Liver (tissue), 9 donors: ENCODE measurements around the gene CCDC102A. TPM values are rescaled to one million over a fixed set of nuclear protein-coding genes. Genes with fewer than 3 reads are reported as not detected.

Source experiments
- DNase-seq: peaks from one replicate; pipeline ENCODE4 v3.0.0-alpha.2; 2017; ENCODE audit warnings: low spot score
- H3K27ac ChIP-seq, 2 donors: one replicate each; pipeline ENCODE4 v1.7.0; 2013; ENCODE audit warnings: inconsistent platforms in 2 of 2, low read length in 2 of 2, control low read depth in 1 of 2, low read depth in 1 of 2, mild to moderate bottlenecking in 1 of 2
- H3K27me3 ChIP-seq, 4 donors: one replicate each; pipeline versions ENCODE4 v1.6.1 to v1.7.0; 2013; ENCODE audit warnings: low read length in 3 of 4, inconsistent platforms in 1 of 4, mild to moderate bottlenecking in 1 of 4, moderate library complexity in 1 of 4; ENCODE audit not compliant: control insufficient read depth in 4 of 4, insufficient read depth in 4 of 4
- H3K36me3 ChIP-seq, 4 donors: one replicate each; pipeline versions ENCODE4 v1.6.1 to v1.7.0; 2013; ENCODE audit warnings: low read length in 3 of 4, mild to moderate bottlenecking in 3 of 4, low read depth in 1 of 4, moderate library complexity in 1 of 4; ENCODE audit not compliant: control insufficient read depth in 4 of 4, insufficient read depth in 3 of 4
- H3K4me1 ChIP-seq, 4 donors: one replicate each; pipeline versions ENCODE4 v1.6.1 to v1.7.0; 2013; ENCODE audit warnings: low read length in 3 of 4, mild to moderate bottlenecking in 3 of 4, moderate library complexity in 1 of 4; ENCODE audit not compliant: control insufficient read depth in 4 of 4, insufficient read depth in 4 of 4
- H3K4me3 ChIP-seq, 3 donors: one replicate each; pipeline versions ENCODE4 v1.6.1 to v1.7.0; 2013; ENCODE audit warnings: low read length in 3 of 3, control low read depth in 1 of 3, low read depth in 1 of 3, mild to moderate bottlenecking in 1 of 3
- H3K9ac ChIP-seq, 2 donors: one replicate each; pipeline ENCODE4 v1.7.0; 2013; ENCODE audit warnings: low read length in 2 of 2, mild to moderate bottlenecking in 2 of 2, moderate library complexity in 2 of 2, control low read depth in 1 of 2, low read depth in 1 of 2
- H3K9me3 ChIP-seq, 4 donors: one replicate each; pipeline versions ENCODE4 v1.6.1 to v1.7.0; 2013; ENCODE audit warnings: low read length in 3 of 4; ENCODE audit not compliant: control insufficient read depth in 4 of 4
- CTCF ChIP-seq: fragments of 150-350 bp; IDR thresholded peaks from 2 replicates; pipeline ENCODE4 v1.5.1; 2017; ENCODE audit warnings: improper control_type of control experiment, low read depth, low read length; ENCODE audit not compliant: missing input control
- EGR1 ChIP-seq, 2 donors: IDR thresholded peaks; 2 replicates each; pipeline ENCODE4 v1.6.1; 2016 to 2018; ENCODE audit warnings: antibody characterized with exemption in 2 of 2, low read depth in 2 of 2
- FOXA1 ChIP-seq: IDR thresholded peaks from 2 replicates; pipeline ENCODE4 v1.6.1; 2016; ENCODE audit warnings: antibody characterized with exemption
- FOXA2 ChIP-seq: IDR thresholded peaks from 2 replicates; pipeline ENCODE4 v1.6.1; 2016; ENCODE audit warnings: antibody characterized with exemption
- GABPA ChIP-seq, 2 donors: IDR thresholded peaks in 1 of 2; conservative IDR thresholded peaks in 1 of 2; 2 replicates each; pipeline ENCODE4 v1.6.1; 2016; ENCODE audit warnings: antibody characterized with exemption in 2 of 2, mild to moderate bottlenecking in 1 of 2, moderate library complexity in 1 of 2
- HNF4A ChIP-seq, 2 donors: conservative IDR thresholded peaks; 2 replicates each; pipeline ENCODE4 v1.6.1; 2016; ENCODE audit warnings: antibody characterized with exemption in 2 of 2, mild to moderate bottlenecking in 2 of 2
- HNF4G ChIP-seq: IDR thresholded peaks from 2 replicates; pipeline ENCODE4 v1.6.1; 2016; ENCODE audit warnings: antibody characterized with exemption
- JUND ChIP-seq, 2 donors: IDR thresholded peaks; 2 replicates each; pipeline ENCODE4 v1.6.1; 2016; ENCODE audit warnings: antibody characterized with exemption in 2 of 2
- NR2F2 ChIP-seq: IDR thresholded peaks from 2 replicates; pipeline ENCODE4 v1.6.1; 2016; ENCODE audit warnings: antibody characterized with exemption
- RAD21 ChIP-seq, 2 donors: IDR thresholded peaks; 2 replicates each; pipeline ENCODE4 v1.6.1; 2016; ENCODE audit warnings: antibody characterized with exemption in 2 of 2, mild to moderate bottlenecking in 2 of 2
- RXRA ChIP-seq, 2 donors: IDR thresholded peaks; 2 replicates each; pipeline ENCODE4 v1.6.1; 2017 to 2018; ENCODE audit warnings: antibody characterized with exemption in 2 of 2, mild to moderate bottlenecking in 1 of 2
- SP1 ChIP-seq: IDR thresholded peaks from 2 replicates; pipeline ENCODE4 v1.6.1; 2018; ENCODE audit warnings: antibody characterized with exemption, mild to moderate bottlenecking
- TAF1 ChIP-seq: conservative IDR thresholded peaks from 2 replicates; pipeline ENCODE4 v1.6.1; 2016; ENCODE audit warnings: antibody characterized with exemption, mild to moderate bottlenecking
- YY1 ChIP-seq: IDR thresholded peaks from 2 replicates; pipeline ENCODE4 v1.6.1; 2016; ENCODE audit warnings: antibody characterized with exemption, mild to moderate bottlenecking
- WGBS: extraction: QIAGEN DNeasy Blood & Tissue Kit; methylation state at CpG from one replicate; pipeline ENCODE4 v1.1.7; 2013; 5-methylcytosine and 5-hydroxymethylcytosine counted together
- polyA plus RNA-seq, 2 donors: library from polyadenylated mRNA; stranded (reverse) in 1 of 2; unstranded in 1 of 2; fragments of 200-250 nt in 1 of 2; fragments of >200 nt in 1 of 2; fragmentation: Nextera tagmentation in 1 of 2; extraction: Ambion mirVana in 1 of 2; gene quantifications; one replicate each; pipeline versions ENCODE4 v1.2.1 to v1.2.3, GENCODE V29; 2013 to 2015
- total RNA-seq, 2 donors: library from RNA; depleted of rRNA; stranded (reverse); fragments of >200 nt; gene quantifications; one replicate each; pipeline ENCODE4 v1.2.3, GENCODE V29; 2014
- TF ChIP-seq, protein P1 (sequence below): IDR thresholded peaks from 2 replicates; pipeline ENCODE4 v1.6.1; 2016; ENCODE audit warnings: antibody characterized with exemption
- TF ChIP-seq, protein P2 (sequence below): IDR thresholded peaks from 2 replicates; pipeline ENCODE4 v1.6.1; 2016; ENCODE audit warnings: antibody characterized with exemption, mild to moderate bottlenecking
- TF ChIP-seq, protein P3 (sequence below): IDR thresholded peaks from 2 replicates; pipeline ENCODE4 v1.6.1; 2016; ENCODE audit warnings: antibody characterized with exemption
- TF ChIP-seq, protein P4 (sequence below): IDR thresholded peaks from 2 replicates; pipeline ENCODE4 v1.6.1; 2016; ENCODE audit warnings: antibody characterized with exemption
- donor health status: healthy.
- donor health status: healthy.
- donor health status: healthy.
- donor health status: healthy.
- donor health status: healthy.

The CCDC102A gene
- total and polyA plus RNA-seq, 4 donors: 0.36 to 2.6 (median 1.7) TPM

DNA sequence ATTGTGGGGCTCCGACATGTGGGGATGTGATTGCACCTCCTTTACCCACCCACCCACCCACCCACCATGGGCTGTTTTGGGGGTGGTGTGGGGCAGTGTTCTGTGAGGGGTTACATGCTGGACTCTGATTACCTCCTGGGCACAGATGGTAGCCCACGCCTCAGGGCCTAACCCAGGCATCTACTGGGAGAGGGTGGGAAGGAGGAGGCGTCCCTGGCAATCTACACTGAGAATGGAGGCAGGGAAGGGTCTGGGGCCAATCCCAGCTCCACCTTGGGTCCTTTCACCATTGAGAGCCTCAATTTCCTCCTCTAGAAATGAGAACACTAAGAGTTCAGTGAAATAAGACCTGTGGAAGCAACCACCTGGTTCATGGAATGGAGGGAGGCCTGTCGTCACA is 38.3 kb downstream of the CCDC102A start:
- WGBS: 91% methylated on average over 4 of the region's 4 CpGs
- H3K9me3 ChIP-seq: no peaks in the 10 kb centered on the region

More for the DNA sequence above, 38.3 kb downstream of the CCDC102A start:
- no peak for DNase-seq
- H3K4me3 ChIP-seq: no peak overlapping the region
- no peaks in the 10 kb centered on the region for H3K36me3 ChIP-seq
- peaks cover 5 to 11% (median 7%) of the 10 kb centered on the region in 4 donors for H3K4me1 ChIP-seq
- H3K27ac ChIP-seq: no peak overlapping the region
- TF ChIP-seq TAF1: no peak
- no peak for TF ChIP-seq SP1
- TF ChIP-seq FOXA1: no peak
- TF ChIP-seq, protein P1, sequence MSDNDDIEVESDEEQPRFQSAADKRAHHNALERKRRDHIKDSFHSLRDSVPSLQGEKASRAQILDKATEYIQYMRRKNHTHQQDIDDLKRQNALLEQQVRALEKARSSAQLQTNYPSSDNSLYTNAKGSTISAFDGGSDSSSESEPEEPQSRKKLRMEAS: no peak
- no peak for TF ChIP-seq HNF4A (conservative IDR thresholded peaks at IDR 0.05)
- TF ChIP-seq CTCF: no peak
- TF ChIP-seq, protein P2, sequence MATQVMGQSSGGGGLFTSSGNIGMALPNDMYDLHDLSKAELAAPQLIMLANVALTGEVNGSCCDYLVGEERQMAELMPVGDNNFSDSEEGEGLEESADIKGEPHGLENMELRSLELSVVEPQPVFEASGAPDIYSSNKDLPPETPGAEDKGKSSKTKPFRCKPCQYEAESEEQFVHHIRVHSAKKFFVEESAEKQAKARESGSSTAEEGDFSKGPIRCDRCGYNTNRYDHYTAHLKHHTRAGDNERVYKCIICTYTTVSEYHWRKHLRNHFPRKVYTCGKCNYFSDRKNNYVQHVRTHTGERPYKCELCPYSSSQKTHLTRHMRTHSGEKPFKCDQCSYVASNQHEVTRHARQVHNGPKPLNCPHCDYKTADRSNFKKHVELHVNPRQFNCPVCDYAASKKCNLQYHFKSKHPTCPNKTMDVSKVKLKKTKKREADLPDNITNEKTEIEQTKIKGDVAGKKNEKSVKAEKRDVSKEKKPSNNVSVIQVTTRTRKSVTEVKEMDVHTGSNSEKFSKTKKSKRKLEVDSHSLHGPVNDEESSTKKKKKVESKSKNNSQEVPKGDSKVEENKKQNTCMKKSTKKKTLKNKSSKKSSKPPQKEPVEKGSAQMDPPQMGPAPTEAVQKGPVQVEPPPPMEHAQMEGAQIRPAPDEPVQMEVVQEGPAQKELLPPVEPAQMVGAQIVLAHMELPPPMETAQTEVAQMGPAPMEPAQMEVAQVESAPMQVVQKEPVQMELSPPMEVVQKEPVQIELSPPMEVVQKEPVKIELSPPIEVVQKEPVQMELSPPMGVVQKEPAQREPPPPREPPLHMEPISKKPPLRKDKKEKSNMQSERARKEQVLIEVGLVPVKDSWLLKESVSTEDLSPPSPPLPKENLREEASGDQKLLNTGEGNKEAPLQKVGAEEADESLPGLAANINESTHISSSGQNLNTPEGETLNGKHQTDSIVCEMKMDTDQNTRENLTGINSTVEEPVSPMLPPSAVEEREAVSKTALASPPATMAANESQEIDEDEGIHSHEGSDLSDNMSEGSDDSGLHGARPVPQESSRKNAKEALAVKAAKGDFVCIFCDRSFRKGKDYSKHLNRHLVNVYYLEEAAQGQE: no peak
- TF ChIP-seq NR2F2: no peak
- no peak for TF ChIP-seq RXRA (IDR thresholded peaks at IDR 0.05)
- TF ChIP-seq, protein P3, sequence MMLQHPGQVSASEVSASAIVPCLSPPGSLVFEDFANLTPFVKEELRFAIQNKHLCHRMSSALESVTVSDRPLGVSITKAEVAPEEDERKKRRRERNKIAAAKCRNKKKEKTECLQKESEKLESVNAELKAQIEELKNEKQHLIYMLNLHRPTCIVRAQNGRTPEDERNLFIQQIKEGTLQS: no peak
- no peak for TF ChIP-seq JUND (IDR thresholded peaks at IDR 0.05)
- no peak for TF ChIP-seq GABPA (IDR thresholded peaks at IDR 0.05 in 1 of 2, conservative IDR thresholded peaks at IDR 0.05 in 1 of 2)
- TF ChIP-seq, protein P4, sequence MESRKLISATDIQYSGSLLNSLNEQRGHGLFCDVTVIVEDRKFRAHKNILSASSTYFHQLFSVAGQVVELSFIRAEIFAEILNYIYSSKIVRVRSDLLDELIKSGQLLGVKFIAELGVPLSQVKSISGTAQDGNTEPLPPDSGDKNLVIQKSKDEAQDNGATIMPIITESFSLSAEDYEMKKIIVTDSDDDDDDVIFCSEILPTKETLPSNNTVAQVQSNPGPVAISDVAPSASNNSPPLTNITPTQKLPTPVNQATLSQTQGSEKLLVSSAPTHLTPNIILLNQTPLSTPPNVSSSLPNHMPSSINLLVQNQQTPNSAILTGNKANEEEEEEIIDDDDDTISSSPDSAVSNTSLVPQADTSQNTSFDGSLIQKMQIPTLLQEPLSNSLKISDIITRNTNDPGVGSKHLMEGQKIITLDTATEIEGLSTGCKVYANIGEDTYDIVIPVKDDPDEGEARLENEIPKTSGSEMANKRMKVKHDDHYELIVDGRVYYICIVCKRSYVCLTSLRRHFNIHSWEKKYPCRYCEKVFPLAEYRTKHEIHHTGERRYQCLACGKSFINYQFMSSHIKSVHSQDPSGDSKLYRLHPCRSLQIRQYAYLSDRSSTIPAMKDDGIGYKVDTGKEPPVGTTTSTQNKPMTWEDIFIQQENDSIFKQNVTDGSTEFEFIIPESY: no peak
- no peak for TF ChIP-seq YY1
- TF ChIP-seq FOXA2: no peak
- TF ChIP-seq EGR1 (IDR thresholded peaks at IDR 0.05; ENCODE audit: low read depth in 2 of 2): no peak
- no peak for TF ChIP-seq HNF4G
- TF ChIP-seq RAD21 (IDR thresholded peaks at IDR 0.05): no peak
- no peaks in the 10 kb centered on the region for H3K27me3 ChIP-seq
- H3K9ac ChIP-seq: no peak overlapping the region
